M059J (cell line): Measurements from ENCODE around the gene CDT1. TPM values are rescaled to one million over a fixed set of nuclear protein-coding genes. Genes with fewer than 3 reads are reported as not detected.
"Not testable (repeated sequence)": the region's sequence is repeated elsewhere in the genome, so short reads cannot be mapped to it uniquely, and the experiment has no call there.

ENCODE experiments used
- DNase-seq: peaks from one replicate; pipeline ENCODE4 v3.0.0-alpha.2; 2012; ENCODE audit warnings: low read depth
- total RNA-seq: library from RNA; depleted of rRNA; stranded (reverse); fragments of >200 nt; shearing (Covaris generic); gene quantifications from 2 replicates; pipeline ENCODE4 v1.2.3, GENCODE V29; 2014

The CDT1 gene
- total RNA-seq, 1 experiment from 2014 or later, result 44.4 TPM

- no peak for DNase-seq
Measured at GRCh38 chr16:88816736-88817535, 13.3 kb downstream of the CDT1 start.

DNA sequence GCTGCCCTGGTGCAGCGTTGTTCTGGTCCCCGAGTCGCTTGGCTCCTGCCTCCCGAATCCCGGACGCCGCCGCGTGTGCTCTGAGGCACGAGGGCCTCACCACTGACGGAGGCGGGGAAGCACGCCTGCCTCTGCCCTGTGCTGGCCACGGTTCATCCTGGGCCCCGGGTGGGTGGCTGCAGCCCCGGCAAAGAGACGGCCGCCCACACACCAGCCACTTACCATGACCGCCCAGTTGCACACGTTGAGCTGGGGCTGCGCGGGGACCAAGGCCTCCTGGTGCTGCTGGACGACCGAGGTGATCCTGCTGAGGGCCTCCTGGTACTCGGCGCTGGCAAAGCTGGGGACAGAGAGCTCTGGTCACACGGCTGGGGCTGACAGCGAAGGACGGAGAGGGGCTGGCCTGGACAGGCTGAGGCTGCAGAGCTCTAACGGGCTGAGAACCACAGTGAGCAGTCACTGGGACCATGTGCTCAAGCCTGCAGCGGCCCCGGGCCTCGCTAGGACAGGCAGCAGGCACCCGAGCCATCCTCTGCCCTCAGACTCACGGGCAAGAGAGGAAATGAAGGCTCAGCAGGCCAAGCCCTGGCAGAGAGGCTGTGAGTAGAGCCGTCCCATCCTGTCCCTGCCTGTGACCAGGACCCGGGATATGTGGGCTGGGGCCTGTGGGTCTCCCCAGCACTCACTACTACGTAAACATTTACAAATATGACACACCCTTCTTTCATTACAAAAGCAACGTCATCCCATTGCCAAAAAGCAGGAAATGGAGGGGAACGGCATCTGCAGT lies 14.4 kb downstream of the CDT1 start:
- DNase-seq, result no peak

GRCh38 chr16:88818575-88818874 lies 14.9 kb downstream of the CDT1 start:
- DNase-seq, result no peak

DNA sequence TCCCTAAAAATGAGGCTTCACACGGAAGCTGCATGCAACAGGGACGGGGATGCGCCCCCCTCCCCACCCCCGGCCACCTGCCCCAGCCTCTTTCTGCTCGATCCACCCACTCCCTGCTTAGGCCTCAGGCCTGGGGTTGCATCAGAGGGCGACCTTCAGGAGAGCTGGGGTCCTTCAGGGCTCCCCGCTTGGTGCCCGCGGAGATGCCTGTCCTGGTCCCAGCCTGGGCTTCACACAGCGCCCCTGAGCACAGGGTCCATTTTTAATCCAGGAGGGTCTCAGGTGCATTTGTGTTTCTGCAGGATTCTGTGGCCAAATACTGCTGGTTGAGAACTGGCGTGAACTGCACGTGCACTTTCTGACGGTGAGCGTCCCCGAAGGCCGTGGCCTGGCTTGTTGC lies 15.5 kb downstream of the CDT1 start:
- DNase-seq, result no peak

DNA sequence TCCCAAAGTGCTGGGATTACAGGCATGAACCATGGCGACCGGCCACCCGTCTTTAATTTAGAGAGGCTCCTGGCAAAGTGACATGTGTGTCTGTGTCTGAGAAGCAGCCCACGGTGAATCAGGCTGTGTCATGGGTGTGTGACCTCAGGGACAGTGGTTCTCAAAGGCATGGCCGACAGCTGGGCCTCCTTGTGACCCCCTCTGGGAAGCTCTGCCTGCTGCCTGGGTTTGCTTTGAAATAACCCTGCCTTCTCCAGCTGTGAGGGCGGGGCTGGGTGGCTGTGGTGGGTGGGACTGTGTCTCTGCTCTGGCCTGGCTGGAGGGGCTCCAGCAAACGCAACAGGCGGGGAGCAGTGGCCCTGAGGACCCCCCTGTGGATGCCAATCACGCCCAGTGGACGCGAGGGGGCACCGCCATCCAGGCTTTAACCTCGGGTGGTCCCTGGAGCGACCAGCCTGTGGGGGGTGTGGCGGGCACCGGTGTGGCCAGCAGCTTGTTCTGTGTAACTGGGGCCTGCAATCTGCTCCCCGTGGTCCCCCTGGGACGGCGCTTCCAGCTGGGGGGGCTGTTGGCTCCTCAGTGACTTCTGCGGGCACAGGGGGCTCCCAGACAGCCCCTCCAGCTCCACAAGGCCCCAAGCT lies 16.9 kb downstream of the CDT1 start:
- DNase-seq, result no peak

GRCh38 chr16:88821168-88821850 lies 17.7 kb downstream of the CDT1 start:
- DNase-seq, result no peak

- no peak for DNase-seq
Measured at GRCh38 chr16:88822281-88823040, 18.9 kb downstream of the CDT1 start.

- not testable (repeated sequence) for DNase-seq
Measured at GRCh38 chr16:88823646-88824045, 20.1 kb downstream of the CDT1 start.

DNA sequence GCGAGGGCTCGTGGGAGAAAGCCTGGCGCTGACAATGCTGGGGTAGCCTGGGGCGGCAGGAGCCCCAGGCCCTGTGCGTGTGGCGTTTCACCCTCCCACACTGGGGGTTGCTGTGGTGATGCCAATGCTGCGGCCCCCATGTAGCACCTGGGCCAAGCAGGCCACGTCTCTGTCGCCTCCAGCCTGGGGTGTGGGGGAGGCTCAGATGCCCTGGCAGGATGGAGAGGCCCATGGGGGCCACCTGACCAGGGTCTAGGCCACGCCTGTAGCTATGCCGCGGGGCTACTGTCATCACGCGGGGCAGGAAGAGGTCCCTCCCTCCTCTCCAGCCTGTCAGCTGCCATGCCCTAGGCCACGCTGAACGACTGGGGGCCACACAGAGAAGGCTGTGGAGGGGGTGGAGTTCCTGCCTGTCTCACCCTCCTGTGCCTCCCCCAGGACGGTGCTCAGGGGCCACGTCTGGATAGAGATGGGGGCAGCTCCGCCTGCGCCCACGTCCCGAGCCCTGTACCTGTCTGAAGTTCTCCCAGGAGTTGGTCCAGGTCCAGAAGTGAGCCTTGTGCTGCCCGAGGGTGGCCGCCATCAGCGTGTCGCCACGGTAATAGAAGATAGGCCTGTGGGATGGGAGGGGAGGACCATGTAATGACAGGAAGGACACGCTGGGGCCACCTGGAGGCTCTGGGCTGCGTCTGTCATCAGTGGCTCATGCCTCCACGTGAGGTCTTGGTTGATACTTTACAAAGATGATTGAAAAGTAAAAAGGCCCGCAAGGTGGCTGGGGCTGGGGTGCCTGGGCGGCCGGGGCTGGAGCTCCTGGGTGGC lies 20.9 kb downstream of the CDT1 start:
- no peak for DNase-seq

- DNase-seq, result no peak
Measured at GRCh38 chr16:88825146-88825545, 21.6 kb downstream of the CDT1 start.

DNA sequence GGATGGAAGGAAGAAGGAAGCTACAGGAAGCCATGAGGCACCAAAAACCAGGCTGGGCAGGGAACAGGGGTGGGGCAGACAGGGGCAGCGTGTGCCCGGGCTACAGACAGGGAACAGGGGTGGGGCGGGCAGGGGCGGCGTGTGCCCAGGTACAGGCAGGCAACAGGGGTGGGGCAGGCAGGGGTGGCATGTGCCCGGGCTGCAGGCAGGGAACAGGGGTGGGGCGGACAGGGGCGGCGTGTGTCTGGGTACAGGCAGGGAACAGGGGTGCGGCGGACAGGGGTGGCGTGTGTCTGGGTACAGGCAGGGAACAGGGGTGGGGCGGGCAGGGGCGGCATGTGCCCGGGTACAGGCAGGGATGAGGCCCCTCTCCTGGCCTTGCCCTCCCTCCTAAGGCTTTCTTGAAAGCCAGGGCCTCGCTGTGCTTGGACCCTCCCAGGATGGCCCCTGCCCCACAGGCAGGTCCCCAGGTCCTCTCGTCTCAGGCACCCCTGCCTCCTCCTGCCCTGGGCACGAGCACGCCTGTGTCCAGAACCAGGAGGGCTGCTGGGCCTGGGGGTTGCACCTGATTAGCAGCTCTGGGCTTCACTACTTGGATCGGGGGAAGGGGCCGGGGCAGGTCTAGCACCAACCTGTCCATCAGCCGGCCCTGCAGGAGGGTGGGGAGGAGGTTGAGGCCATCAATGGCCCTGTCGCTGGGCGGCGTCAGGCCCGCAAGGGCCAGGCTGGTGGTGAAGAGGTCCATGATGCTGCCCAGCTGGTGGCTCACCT lies 22.7 kb downstream of the CDT1 start:
- DNase-seq, result no peak

GRCh38 chr16:88827727-88828126 lies 24.1 kb downstream of the CDT1 start:
- DNase-seq, result no peak

- DNase-seq, result no peak
Measured at GRCh38 chr16:88828711-88829110, 25.1 kb downstream of the CDT1 start.

GRCh38 chr16:88830258-88830657 lies 26.7 kb downstream of the CDT1 start:
- no peak for DNase-seq

GRCh38 chr16:88830783-88831182 lies 27.2 kb downstream of the CDT1 start:
- DNase-seq, result no peak

- no peak for DNase-seq
Measured at GRCh38 chr16:88831838-88832237, 28.2 kb downstream of the CDT1 start.

DNA sequence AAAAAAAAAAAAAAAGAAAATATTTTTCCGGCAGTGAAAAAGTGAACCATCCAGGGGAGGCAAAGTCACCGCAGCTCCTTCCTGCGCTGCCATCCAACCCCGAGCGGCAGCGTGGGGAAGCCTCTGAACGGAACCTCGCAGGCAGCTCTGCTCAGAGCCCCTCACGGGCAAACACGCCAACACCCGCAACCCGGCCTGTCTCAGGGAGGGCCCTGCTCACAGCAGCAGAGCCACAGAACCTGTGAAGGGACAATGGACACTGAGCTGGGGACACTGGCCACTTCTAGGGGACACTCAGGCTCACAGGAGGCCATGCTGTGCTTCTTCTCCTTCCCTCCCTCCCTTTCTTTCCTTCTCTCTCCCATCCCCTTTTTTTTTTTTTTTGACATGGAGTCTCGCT lies 29.5 kb downstream of the CDT1 start:
- DNase-seq, result no peak

GRCh38 chr16:88834670-88835069 lies 31.1 kb downstream of the CDT1 start:
- DNase-seq, result no peak

DNA sequence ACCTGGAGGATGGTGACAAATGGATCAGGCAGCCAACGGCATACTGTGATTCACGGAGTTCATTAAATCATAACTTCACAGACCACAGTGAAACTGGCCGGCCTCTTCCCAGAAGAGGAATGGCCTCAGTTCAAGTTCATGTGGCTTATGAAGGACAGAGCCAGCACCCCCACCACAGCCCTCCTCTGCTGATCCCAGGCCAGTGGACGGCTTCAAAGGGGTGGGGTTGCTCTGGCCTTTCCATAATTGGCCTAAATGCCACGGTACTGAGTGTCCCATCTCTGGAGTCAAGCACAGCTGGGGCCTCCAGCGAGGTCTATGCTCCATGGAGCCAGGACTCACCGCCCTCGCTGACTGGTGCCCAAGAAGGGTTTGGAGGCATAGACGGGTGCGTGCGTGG lies 31.8 kb downstream of the CDT1 start:
- no peak for DNase-seq

DNA sequence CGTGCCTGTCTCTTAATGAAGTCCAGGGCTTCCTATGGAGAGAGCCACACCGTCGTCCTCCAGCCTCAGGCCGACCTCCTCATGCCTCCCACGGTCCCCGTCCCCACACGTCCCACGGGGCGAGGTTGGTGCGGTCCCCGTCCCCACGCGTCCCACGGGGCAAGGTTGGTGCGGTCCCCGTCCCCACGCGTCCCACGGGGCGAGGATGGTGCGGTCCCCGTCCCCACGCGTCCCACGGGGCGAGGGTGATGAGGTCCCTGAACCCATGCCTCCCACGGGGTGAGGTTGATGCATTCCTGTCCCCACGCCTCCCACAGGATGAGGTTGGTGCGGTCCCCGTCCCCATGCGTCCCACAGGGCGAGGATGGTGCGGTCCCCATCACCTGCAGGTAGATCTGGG lies 32.2 kb downstream of the CDT1 start:
- no peak for DNase-seq
